ENCODE results near the gene NCK2.

GRCh38 chr2:105770149-105770548, 25.4 kb downstream of the NCK2 start:
- TF ChIP-seq CTCF (IDR thresholded peaks at IDR 0.05; ENCODE audit: low read depth, low read length, poor library complexity, severe bottlenecking) (no peak), EZH2phosphoT487 (IDR thresholded peaks at IDR 0.05; ENCODE audit: borderline replicate concordance, low read length) (no peak)

Measured in DOHH2 (cell line).